ENCODE data around the gene POLD4. TPM values are rescaled to one million over a fixed set of nuclear protein-coding genes. Genes with fewer than 3 reads are reported as not detected.

The POLD4 gene
- total RNA-seq, 4 donors from 2014 or later, result 38.6 to 105 (median 60.6) TPM

GRCh38 chr11:67400251-67400941 lies 47.0 kb upstream of the POLD4 start:
- no peak for TF ChIP-seq POLR2A (IDR thresholded peaks at IDR 0.05)
- TF ChIP-seq, protein P1, sequence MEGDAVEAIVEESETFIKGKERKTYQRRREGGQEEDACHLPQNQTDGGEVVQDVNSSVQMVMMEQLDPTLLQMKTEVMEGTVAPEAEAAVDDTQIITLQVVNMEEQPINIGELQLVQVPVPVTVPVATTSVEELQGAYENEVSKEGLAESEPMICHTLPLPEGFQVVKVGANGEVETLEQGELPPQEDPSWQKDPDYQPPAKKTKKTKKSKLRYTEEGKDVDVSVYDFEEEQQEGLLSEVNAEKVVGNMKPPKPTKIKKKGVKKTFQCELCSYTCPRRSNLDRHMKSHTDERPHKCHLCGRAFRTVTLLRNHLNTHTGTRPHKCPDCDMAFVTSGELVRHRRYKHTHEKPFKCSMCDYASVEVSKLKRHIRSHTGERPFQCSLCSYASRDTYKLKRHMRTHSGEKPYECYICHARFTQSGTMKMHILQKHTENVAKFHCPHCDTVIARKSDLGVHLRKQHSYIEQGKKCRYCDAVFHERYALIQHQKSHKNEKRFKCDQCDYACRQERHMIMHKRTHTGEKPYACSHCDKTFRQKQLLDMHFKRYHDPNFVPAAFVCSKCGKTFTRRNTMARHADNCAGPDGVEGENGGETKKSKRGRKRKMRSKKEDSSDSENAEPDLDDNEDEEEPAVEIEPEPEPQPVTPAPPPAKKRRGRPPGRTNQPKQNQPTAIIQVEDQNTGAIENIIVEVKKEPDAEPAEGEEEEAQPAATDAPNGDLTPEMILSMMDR (IDR thresholded peaks at IDR 0.05), result no peak
- intact Hi-C loops (cut with DNase I), result no loop called here
- Histone ChIP-seq H3K27me3 (no peaks in the 10 kb centered on the region), H3K4me3 (replicated peaks in 1 of 3) (peak overlapping the region; percentile 33 to 95 (median 63)), H3K4me1 (peaks cover 37 to 48% of the 10 kb centered on the region in 2 donors), H3K9me3 (no peaks in the 10 kb centered on the region), H3K27ac (peak overlapping the region in 2 of 3 donors; percentile 85 to 89), H3K36me3 (peaks cover 24 to 25% of the 10 kb centered on the region in 2 donors)
- no peak for DNase-seq
- WGBS, 2 donors, result 50 to 51% methylated on average over 3 to 23 of the region's 23 CpGs

DNA sequence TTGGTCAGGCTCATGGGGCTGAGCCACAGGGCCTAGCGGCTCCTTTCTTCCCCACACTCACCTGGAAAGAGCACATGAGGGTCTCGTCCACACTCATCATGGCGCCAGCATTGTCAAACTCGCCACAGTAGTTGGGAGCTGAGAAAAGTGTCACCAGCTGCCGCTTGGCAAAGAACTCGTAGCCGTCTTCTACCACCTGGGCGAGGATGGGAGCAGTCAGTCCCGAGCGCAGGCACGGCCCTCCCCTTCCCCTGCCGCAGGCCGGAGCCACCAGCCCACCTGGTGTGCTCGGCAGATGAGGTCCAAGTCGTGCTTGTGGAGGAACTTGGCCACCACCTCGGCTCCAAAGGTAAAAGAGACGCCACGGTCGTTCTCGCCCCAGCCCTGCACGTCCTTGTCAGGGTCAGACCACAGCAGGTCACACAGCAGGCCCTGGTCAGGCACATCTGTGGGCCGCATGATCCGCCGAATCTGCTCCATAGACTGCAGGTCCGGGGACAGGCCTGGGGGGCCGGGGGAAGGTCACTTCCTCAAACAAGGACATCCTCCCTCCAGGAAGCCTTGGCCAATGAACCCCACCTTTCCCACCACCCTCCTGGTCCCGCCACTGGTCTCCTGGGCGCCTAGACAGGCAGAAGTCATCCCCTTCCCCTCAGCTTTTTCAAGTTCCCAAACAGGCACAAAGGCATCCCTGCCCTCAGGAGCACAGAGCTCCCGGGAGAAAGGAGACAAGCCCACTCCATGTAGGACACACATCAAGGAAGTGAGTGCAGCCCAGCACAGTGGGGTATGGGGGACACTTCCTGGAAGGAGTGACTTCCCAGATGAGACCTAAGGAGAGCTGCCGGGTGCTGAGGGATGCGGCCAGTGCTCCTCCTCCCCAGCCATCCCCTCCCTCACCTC lies 45.6 kb upstream of the POLD4 start:
- intact Hi-C loops (cut with DNase I), result loop anchor here (10.0 kb wide), 1 partner anchor 66 kb away; the partner anchor contains the start of gene TMEM134
- Histone ChIP-seq H3K27me3 (no peaks in the 10 kb centered on the region), H3K4me1 (peaks cover 31 to 35% of the 10 kb centered on the region in 2 donors), H3K4me3 (replicated peaks in 1 of 3) (no peak overlapping the region), H3K36me3 (peaks cover 24 to 25% of the 10 kb centered on the region in 2 donors), H3K27ac (no peak overlapping the region), H3K9me3 (no peaks in the 10 kb centered on the region)
- TF ChIP-seq, protein P1 (IDR thresholded peaks at IDR 0.05), result no peak
- TF ChIP-seq POLR2A (IDR thresholded peaks at IDR 0.05), result no peak
- WGBS, 2 donors, result 87 to 94% methylated on average over 24 to 25 of the region's 31 CpGs
- DNase-seq, result no peak

DNA sequence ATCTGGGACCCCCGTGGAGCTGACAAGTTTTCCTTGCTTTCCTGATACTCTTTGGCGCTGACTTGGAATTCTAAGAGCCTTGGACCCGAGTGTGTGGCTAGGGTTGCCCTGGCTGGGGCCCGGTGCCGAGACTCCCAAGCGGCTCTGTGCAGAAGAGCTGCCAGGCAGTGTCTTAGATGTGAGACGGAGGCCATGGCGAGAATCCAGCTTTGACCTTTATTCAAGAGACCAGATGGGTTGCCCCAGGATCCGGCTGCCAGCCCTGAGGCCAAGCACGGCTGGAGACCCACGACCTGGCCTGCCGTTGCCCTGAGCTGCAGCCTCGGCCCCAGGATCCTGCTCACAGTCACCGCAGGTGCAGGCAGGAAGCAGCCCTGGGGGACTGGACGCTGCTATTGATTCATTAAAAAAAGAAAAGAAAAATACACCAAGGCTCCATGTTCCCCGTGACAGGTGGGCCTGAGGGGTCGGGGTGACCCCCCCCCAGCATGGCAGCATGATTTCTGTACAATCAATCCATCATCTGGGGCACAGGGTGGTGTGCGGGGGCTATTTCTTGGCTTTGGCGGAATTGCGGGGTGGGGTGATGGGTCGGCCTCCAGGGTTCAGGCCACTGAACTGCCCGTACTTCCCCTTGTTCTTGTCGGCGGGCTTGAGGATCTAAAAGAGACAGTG lies 44.8 kb upstream of the POLD4 start:
- no peaks in the 10 kb centered on the region for H3K27me3 ChIP-seq
- no peak for DNase-seq
- H3K4me1 ChIP-seq, result peaks cover 25 to 27% of the 10 kb centered on the region in 2 donors
- WGBS, 2 donors, result 89 to 90% methylated on average over 21 to 24 of the region's 24 CpGs
- TF ChIP-seq, protein P1 (IDR thresholded peaks at IDR 0.05), result no peak
- no peak for TF ChIP-seq POLR2A (IDR thresholded peaks at IDR 0.05)
- H3K4me3 ChIP-seq (replicated peaks in 1 of 3), result no peak overlapping the region
- intact Hi-C loops (cut with DNase I), result loop anchor here (10.0 kb wide), 1 partner anchor 67 kb away; the partner anchor contains the start of gene TMEM134
- peaks cover 24 to 25% of the 10 kb centered on the region in 2 donors for H3K36me3 ChIP-seq
- no peak overlapping the region for H3K27ac ChIP-seq
- H3K9me3 ChIP-seq, result no peaks in the 10 kb centered on the region

DNA sequence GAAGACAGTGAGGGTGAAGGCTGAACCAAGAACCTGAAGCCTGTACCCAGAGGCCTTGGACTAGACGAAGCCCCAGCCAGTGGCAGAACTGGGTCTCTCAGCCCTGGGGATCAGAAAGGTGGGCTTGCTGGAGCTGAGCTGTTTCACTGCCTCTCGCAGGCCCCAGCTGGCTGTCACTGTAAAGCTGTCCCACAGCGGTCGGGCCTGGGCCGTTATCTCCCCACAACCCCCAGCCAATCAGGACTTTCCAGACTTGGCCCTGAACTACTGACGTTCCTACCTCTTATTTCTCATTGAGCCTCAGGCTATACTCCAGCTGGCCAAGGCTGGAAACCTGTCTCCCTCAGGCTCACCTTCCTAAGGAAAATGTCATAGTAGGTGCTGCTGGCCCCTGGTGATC lies 44.2 kb upstream of the POLD4 start:
- Histone ChIP-seq H3K27ac (no peak overlapping the region), H3K27me3 (no peaks in the 10 kb centered on the region), H3K4me1 (peaks cover 21 to 27% of the 10 kb centered on the region in 2 donors), H3K9me3 (no peaks in the 10 kb centered on the region), H3K4me3 (replicated peaks in 1 of 3) (no peak overlapping the region), H3K36me3 (peaks cover 24 to 25% of the 10 kb centered on the region in 2 donors)
- 92 to 94% methylated on average over 6 of the region's 6 CpGs for WGBS, 2 donors
- no peak for DNase-seq
- TF ChIP-seq, protein P1 (IDR thresholded peaks at IDR 0.05), result no peak
- no peak for TF ChIP-seq POLR2A (IDR thresholded peaks at IDR 0.05)
- intact Hi-C loops (cut with DNase I), result loop anchor here (10.0 kb wide), 1 partner anchor 67 kb away; the partner anchor contains the start of gene TMEM134
